SW 1271 (cell line): ENCODE measurements around the gene IL17REL.
A peak's percentile ranks its signal among the peaks of the same experiment; 100 is the strongest.

ENCODE experiments used
- DNase-seq, 2 experiments: peaks; one replicate each; lab custom pipeline; 2025; lab: John Stamatoyannopoulos, UW

Gene IL17REL

GRCh38 chr22:50002791-50003190 lies 9.8 kb downstream of the IL17REL start:
- no peak for DNase-seq

GRCh38 chr22:50001388-50002231 lies 11.0 kb downstream of the IL17REL start:
- DNase-seq = no peak

DNA sequence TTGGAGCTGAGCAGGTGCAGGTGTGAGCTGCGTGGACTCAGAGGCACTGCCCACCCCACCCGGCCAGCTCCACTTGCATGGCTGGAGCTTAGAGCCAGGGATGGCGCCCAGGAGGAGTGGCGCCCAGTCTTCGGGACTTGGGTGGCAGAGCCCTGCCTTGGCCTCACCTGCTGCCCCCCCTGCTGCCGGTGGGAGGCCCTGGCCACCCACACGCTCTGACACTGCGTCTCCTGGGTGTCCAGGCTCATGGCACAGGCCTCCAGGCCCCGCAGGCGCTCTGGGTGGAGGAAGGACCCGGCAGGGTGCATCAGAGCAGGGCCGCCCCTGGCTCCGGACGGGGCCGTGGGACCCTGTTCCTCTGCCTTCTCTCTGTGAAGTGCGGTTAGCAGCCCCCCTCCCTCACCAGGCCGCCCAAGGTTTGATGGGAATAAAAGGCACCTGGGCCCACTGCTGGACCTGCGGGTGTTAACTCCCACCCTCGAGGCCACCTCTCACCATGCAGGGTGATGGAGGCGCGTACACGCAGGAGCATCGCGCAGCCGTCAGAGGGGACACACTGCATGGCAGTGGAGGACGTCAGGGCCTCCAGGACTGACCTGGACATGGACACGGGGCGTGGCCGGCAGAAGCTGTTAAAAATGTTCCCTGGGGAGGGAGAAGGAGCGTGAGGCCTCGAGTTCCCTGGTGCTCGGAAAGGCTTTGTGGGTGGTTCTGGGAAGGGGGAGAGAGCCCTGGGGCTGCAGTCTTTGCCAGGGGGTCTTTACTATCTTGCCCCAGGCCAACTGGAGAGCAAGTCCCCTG lies 11.8 kb downstream of the IL17REL start:
- DNase-seq = no peak

- DNase-seq = no peak
Measured at GRCh38 chr22:49999946-50000586, 12.5 kb downstream of the IL17REL start.

DNA sequence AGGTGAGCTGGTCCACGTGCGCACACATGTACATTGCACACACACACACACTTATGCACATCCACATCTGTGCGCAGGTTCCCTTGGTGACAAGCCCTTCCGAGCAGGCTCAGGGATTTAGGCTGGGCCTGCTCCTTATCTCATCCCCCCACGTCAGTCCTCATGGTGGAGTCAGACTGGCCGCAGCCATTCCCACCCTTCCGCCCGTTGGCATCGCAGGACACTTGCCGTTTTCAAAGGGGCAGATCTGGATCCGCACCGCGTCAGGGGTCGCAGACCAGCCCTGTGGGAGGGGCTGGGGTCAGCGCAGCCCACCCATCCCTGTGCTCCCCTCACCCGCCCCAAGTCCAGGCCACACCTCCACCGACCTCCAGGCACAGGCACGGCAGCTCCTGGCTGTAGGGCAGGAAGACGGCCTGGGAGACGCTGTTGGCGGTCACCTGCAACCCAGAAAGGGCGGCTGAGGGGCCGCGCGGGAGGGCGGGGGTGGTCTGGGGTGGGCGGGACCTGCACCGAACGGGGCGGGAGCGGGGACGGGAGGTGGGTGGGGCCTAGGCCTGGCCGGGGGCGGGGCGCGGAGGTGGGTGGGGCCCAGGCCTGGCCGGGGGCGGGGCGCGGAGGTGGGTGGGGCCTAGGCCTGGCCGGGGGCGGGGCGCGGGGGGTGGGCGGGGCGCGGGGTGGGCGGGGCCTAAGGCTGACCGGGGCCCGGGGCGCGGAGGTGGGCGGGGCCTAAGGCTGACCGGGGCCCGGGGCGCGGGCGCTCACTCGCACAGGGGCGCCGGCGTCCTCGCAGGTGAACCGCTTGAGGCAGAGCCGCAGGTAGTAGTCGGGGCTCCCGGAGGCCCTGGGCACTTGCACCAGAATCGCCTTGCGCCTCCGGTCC lies 13.3 kb downstream of the IL17REL start:
- DNase-seq = no peak

- no peak for DNase-seq
Measured at GRCh38 chr22:49998718-49999062, 13.9 kb downstream of the IL17REL start.

DNA sequence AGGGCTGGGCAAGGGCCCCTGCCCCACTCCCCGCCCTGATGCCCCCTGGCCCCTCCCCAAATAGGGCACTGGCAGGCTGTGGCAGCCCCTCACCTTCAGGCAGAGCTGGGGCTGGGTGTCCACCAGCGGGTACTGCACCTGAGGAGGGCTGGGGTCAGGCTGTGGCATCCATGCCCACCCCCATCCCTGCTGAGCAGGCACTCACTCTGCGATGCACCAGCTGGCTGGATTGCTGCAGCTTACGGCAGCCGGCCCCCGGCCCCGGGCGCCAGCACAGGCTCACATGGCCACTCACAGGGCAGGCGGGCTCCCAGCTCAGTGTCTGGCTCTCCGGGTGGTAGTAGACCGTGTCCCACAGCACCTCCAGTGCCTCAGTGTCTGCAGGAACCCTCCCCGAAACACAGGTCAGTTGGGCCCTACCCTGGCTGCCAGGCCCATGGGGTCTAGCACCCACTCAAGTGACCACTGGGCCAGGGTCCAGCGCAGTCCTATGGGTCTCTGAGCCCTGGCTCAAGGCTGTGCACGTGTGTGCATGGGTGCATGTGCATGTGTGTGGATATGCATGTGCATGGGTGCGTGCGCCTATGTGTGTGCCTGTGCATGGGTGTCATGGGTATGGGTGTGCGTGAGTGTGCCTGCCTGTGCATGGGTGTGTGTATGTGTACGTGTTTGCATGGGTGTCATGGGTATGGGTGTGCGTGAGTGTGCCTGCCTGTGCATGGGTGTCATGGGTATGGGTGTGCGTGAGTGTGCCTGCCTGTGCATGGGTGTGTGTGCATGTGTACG lies 14.4 kb downstream of the IL17REL start:
- DNase-seq = no peak

GRCh38 chr22:49997251-49997599 lies 15.3 kb downstream of the IL17REL start:
- no peak for DNase-seq

DNA sequence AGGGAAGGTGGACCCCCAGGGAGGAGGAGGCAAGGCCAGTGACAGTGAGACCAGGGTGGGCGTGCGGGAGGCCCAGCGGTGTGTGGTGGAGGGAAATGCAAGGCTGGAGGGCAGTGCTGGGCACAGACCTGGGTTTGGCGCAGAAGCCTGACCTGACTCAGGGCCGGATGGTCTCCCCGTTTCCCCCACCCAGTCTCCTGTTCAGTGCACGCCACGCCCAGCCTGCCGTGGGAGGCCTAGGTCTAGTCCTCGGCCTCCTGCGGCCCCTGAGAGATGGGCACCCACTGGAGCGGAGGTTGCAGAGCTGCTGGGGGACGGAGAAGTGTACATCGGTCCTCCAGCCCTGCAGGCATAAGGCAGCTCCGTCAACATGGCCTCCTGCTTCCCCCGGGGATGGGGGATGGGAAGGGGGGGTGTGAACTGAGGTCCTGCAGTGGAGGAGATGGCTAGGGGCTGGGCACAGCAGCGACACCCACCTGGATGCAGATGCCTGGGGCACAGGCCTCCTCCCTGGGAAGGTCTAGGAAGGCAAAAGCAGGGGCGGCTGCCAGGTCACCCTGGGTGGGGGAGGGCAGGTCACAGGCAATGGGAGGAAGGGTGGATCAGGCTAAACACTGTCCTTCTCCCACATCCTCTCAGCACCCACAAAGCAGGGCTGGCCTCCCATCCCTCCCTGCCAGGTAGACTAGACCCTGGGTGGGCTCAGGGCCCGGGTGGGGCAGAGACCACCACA lies 15.9 kb downstream of the IL17REL start:
- no peak for DNase-seq

- no peak for DNase-seq
Measured at GRCh38 chr22:49996119-49996517, 16.4 kb downstream of the IL17REL start.

GRCh38 chr22:49995361-49996118 lies 17.0 kb downstream of the IL17REL start:
- DNase-seq = no peak

GRCh38 chr22:49995041-49995360 lies 17.6 kb downstream of the IL17REL start:
- no peak for DNase-seq

DNA sequence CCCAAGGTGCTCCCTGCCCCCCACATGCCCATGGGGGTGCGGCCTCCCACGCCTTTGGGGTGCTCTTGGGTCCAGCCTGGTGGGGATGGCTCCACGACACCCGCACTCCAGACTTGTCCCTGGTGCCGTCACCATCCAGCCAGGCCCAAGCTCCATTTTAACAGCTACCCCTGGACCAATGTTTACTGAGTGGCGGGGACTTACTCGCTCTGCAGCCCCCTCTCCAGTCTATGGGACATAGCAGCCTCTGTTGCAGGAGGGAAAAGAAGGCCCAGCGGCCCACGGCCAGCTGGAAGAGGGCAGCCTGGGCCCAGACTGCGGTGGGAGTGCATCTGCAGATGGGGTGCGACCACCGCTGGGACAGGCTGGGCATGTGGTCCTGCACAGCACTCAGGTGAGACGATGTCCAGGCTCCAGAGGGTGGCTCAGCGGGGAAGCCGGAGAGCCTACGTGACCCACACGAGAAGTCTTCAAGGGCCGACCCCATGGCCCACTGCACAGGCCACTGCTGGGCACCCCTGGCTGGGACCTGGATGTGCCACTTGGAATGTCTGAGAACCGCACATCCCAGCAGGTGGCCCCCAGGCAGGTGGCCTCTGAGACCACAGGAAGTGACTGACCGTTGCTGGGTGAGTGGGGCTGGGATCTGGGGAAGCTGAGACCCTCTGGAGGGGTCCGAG lies 18.1 kb downstream of the IL17REL start:
- no peak for DNase-seq

DNA sequence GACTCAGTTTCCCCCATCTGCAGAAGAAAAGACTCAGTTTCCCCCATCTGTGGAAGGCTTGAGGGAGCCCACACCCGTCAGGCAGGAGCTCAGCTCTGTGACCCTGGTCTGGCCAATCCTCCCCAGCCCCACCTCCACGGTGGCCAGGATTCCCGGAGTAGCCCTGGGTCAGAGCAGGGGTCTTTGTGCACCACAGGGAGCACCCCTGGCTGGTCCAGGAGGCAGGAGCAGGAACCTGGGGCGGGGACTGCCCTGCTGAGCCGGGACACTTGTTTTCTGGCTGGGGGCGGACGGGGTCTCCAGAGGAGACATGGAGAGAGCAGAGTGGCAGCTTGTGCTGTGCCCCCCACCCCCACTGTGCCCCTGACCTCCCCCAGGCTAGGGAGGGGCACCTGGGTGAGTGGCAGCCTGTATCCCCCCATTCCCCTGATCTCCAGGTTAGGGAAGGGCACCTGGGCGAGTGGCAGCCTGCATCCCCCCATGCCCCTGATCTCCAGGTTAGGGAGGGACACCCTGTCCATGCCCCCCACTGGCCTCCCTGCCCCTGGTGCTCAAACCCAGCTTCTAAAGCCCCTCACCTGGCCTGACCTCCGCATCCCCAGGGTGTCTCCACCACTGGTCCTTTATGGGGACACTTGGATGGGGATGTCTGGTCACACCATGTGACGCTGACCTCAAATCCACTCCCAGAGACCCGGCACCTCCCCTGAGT lies 18.8 kb downstream of the IL17REL start:
- DNase-seq = no peak

DNA sequence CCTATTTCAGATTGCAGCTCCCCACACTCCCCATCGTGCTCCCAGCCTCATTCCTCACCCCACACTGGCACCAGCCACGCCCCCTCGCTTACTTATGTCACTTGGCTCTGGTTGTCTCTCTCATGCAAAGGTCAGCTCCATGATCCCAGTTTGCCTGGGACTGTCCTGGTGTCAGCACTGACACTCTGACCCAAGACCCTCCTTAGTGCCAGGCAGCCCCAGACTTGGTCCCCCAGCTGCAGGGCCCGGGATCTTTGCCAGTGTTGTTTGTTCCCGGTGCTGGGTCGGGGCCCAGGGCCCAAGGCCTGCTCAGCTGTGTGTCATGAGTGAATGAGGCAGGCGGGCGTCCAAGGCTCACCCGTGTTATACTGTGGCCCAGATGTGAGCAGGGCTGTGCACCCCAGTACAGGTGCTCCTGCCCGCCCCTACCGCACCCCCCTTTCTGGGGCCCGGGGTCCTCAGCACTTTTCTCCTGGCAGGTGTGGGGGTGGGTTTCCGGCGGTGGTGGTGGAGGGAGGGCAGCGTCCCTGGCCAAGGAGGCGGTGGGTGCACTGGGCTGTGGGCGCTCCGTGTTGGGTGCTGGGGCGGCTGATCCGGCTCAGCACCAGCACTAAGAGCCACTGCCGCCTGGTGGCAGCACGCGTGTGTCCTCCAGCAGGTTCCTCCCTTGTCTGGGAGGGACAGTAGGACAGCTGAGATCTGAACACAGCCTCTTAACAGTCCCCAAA lies 19.5 kb downstream of the IL17REL start:
- DNase-seq = peak in 1 of 2 experiments; percentile 12

- DNase-seq = no peak
Measured at GRCh38 chr22:49991907-49992533, 20.5 kb downstream of the IL17REL start.

DNA sequence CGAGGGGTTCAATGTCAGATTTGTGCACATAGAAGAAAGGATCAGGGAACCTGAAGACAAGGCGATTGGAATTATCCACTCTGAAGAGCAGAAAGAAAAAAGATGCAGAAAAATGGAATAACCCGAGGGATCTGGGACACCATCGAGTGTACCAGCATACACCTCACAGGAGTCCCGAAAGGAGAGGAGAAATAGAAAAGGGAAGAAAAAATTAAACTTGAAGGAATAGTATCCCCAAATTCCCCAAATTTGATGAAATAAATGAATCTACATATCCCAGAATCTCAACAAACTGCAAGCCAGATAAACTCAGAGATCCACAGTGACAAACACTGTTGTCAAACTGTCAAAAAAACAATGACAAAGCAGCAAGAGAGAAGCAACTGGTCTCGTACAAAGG lies 21.4 kb downstream of the IL17REL start:
- DNase-seq = no peak
